Testis (tissue), 2 donors: ENCODE measurements around the gene CYP2A7.

Experiments used
- POLR2A ChIP-seq: fragments of 450-650 bp; IDR thresholded peaks from one replicate; pipeline ENCODE4 v1.6.1; 2017; ENCODE audit warnings: antibody characterized with exemption, mild to moderate bottlenecking, moderate library complexity
- TF ChIP-seq, protein P1 (sequence below), 3 experiments: fragments of 450-650 bp in 2 of 3; fragments of 200-600 bp in 1 of 3; sonication (generic) in 1 of 3; IDR thresholded peaks; one replicate each; pipeline ENCODE4 v1.5.1; 2016 to 2019; ENCODE audit warnings: antibody characterized with exemption in 3 of 3, mild to moderate bottlenecking in 2 of 3, moderate library complexity in 1 of 3

DNA sequence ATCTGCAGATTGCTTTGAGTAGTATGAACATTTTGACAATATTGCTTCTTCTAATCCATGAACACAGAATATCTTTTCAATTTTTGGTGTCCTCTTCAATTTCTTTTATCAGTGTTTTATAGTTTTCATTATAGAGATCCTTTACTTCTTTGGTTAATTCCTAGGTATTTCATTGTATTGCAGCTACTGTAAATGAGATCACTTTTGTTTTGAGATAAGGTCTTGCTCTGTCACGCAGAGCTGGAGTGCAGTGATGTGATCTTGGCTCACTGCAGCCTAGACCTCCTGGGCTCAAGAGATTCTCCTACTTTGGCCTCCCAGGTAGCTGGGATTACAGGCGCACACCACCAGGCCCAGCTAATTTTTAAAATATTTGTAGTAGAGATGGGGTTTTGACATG lies 9.8 kb downstream of the CYP2A7 start:
- TF ChIP-seq, protein P1, sequence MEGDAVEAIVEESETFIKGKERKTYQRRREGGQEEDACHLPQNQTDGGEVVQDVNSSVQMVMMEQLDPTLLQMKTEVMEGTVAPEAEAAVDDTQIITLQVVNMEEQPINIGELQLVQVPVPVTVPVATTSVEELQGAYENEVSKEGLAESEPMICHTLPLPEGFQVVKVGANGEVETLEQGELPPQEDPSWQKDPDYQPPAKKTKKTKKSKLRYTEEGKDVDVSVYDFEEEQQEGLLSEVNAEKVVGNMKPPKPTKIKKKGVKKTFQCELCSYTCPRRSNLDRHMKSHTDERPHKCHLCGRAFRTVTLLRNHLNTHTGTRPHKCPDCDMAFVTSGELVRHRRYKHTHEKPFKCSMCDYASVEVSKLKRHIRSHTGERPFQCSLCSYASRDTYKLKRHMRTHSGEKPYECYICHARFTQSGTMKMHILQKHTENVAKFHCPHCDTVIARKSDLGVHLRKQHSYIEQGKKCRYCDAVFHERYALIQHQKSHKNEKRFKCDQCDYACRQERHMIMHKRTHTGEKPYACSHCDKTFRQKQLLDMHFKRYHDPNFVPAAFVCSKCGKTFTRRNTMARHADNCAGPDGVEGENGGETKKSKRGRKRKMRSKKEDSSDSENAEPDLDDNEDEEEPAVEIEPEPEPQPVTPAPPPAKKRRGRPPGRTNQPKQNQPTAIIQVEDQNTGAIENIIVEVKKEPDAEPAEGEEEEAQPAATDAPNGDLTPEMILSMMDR (IDR thresholded peaks at IDR 0.05), result no peak
- TF ChIP-seq POLR2A, result no peak
